GM12892 (cell line): ENCODE data around the gene PLPP1.

Source experiments
- POLR2A ChIP-seq: IDR thresholded peaks from 2 replicates; pipeline ENCODE4 v1.6.1; 2011; ENCODE audit warnings: low read depth, low read length, control low read depth
- POLR2AphosphoS5 ChIP-seq: IDR thresholded peaks from 2 replicates; pipeline ENCODE4 v1.6.1; 2011; ENCODE audit warnings: low read depth, low read length, control low read depth
- TAF1 ChIP-seq: IDR thresholded peaks from 2 replicates; pipeline ENCODE4 v1.6.1; 2011; ENCODE audit warnings: low read depth, mild to moderate bottlenecking, control low read depth, low read length, borderline replicate concordance

- TF ChIP-seq POLR2A (no peak), POLR2AphosphoS5 (no peak), TAF1 (no peak)
Observed at GRCh38 chr5:55530669-55531068, 4.1 kb downstream of the PLPP1 start.
